HG03571 (cell line): Measurements from ENCODE around the gene C12orf60.
"Not testable (repeated sequence)": the region's sequence is repeated elsewhere in the genome, so short reads cannot be mapped to it uniquely, and the experiment has no call there.

Experiments used
- ATAC-seq: cut with Tn5 transposase; IDR thresholded peaks from one replicate; pipeline ENCODE4 v1.9.1; 2021; ENCODE audit not compliant: unreplicated experiment

C12orf60 gene, protein sequence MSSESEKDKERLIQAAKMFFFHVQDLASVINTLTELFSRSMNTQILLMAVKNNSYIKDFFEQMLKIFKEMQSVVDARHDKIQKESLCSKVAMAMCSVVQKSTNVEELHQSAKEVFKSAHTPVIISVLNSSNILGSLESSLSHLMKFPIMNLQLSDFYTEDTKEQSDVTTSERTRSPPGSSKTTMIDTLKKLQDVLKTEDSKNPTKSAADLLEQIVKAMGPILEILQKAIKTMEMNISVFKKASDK

DNA sequence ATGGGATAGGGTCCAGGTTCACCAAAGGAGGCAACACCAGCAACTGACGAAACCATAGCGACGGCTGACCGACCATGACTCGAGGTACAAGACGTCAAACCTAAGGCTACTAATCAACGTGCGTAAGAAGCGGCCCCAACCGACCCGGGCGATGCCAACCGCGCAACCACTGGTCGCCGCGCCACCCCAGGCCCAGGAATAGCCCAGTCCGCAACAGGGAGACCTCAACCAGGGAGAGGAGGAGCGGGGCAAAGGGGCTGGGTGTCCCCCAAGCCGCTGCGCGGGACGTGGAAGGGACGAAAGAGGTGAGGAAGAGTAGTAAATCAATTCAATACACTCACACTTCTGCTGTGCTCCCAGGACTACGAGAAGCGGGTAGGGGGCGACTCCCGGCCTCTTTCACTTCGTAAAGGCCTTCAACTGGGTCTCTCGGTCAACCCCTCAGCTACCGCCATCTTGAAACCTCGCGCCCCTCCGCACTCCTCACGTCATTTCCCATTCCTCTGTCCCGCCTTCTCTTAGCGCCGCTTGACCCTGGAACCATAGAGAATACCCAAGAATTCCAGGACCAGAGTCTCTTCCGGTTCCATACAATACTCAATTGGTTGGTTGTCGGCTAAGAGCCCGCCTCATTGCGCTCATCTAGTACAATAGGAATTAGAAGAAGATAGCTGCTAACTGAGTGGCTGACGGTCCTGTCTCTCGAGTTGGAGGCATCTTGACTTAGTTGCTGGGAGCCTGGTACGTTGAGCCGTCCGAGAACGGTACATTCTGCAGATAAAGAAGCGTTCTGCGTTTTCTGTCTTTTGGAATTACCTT, at the start of gene C12orf60, which contains the start of gene WBP11:
Gene C12orf60 (plus strand): TSS at position 660 of the 819 bp plus-strand sequence. CDS start 19,266 bp downstream, outside the sequence.
Gene WBP11 (minus strand): TSS at position 468 of the 819 bp plus-strand sequence. CDS start 2,095 bp downstream, outside the sequence.
- ATAC-seq = peak; percentile 100

DNA sequence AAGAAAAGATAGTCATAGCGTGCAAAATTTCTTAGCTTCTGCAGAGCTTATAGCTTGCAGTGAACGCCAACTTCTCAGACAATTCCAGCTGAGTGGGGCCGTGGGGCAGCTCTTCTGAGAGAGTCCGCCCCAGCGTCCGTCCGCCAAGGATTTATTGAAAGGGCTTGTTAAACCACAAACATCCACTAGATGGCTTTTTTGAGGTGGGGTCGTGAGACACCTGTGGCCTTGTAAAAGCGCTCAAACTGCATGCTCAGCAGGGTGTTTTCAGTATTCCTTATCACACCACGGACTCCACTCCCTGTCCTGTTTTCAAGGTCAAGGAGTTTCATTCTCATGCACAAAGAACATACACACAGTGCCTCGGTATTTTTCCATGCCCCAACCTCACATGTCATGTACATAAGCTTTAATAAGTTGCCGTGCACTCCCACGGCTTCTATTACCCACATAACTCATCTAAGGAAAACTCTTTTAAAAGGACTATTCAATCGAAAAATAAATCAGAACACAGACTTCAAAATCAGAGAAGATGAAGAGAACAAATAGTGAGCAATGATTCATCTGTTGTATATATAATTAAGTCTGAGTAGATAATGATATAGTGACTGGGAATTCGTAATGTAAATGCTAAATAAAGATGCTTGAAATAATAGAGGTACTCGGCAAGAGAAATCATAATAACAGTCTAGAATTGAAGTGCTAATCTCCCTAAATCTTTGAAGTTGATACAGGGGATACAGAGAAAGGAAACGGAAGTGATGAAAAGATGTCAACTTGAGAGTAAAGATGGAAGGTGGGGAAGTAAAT, 46.9 kb upstream of the C12orf60 start:
- no peak for ATAC-seq

DNA sequence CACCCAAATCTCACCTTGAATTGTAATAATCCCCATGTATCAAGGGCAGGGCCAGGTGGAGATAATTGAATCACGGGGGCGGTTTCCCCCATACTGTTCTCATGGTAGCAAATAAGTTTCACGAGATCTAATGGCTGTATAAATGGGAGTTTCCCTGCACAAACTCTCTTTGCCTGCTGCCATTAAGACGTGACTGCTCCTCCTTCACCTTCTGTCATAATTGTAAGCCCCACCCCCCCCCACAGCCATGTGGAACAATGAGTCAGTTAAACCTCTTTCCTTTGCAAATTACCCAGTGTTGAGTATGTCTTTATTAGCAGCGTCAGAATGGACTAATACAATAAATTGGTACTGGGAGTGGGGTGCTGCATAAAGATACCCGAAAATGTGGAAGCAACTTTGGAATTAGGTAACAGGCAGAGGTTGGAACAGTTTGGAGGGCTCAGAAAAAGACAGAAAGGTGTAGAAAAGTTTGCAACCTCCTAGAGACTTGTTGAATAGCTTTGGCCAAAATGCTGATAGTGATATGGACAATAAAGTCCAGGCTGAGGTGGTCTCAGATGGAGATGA, 43.7 kb upstream of the C12orf60 start:
- ATAC-seq = not testable (repeated sequence)

DNA sequence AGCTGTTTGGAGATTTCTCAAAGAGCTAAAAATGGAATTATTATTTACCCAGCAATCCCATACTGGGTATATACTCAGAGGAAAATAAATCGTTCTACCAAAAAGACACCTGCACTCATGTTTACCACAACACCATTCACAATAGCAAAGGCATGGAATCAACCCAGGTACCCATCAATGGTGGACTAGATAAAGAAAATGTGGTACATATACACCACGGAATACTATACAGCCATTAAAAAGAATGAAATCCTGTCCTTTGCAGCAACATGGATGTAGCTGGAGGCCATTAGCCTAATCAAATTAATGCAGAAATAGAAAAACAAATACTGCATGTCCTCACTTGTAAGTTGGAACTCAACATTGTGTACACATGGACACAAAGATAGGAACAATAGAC, 38.1 kb upstream of the C12orf60 start:
- ATAC-seq = no peak

DNA sequence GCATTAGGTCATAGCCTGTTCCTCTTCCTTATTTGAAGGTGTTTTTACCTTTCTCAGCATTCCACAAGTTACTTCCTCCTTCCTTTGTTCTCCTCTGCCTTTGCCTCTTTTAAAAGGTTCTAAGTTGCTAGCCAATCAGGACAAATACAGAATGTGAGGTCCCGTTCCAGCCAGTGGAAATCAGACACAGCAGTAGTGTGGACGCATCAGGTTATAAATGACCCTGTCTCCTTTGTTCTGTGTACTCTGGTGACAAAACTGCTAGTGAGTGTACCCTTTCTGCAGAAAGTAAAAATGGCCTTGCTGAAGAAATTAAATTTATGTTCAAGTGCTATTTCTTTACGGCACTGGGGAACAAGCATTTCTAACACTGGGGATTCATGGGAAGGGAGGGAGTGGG, 37.5 kb upstream of the C12orf60 start:
- not testable (repeated sequence) for ATAC-seq

DNA sequence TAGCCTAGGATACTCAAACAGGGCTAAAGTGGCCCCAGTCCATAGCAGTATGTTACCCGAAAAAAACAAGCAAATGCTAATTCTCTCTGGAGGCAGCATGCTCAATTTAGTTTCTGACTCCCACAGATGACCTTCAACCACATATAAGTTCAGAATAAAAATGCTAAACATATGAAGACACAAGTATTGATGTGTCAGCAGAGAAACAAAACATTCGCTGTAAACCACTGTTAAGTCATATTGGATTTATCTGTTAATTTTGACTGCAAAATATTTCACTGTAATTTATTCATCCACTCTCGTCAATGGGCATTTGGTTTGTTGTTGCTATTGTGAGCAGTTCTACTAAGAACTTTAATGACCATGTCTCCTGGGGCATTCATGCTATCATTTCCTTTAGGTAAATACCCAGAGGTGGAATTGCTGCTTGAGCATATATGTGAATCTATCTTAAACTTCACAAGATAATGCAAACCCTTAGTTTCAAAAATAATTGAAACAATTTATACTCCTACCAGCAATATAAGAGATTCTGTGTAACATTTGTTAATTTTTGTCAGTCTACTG, 36.7 kb upstream of the C12orf60 start:
- ATAC-seq = no peak

DNA sequence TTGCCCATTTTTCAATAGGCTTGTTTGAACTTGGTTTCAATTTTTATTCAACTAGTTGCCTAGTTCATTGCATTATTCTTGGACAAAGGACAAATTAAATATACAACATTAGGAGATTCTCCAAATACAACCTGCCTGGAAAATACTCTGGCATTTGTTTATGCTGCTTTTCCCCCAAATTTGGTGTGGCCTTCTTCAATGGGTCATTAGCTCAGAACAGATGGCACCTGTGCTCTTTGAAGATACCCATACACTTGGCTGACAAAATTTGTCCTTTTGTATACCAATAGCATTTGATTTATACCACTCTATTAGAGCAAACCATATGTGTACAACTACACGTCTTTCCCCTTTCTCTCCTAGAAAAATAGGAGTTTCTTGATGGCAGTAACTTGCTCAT, 35.9 kb upstream of the C12orf60 start:
- ATAC-seq = no peak

DNA sequence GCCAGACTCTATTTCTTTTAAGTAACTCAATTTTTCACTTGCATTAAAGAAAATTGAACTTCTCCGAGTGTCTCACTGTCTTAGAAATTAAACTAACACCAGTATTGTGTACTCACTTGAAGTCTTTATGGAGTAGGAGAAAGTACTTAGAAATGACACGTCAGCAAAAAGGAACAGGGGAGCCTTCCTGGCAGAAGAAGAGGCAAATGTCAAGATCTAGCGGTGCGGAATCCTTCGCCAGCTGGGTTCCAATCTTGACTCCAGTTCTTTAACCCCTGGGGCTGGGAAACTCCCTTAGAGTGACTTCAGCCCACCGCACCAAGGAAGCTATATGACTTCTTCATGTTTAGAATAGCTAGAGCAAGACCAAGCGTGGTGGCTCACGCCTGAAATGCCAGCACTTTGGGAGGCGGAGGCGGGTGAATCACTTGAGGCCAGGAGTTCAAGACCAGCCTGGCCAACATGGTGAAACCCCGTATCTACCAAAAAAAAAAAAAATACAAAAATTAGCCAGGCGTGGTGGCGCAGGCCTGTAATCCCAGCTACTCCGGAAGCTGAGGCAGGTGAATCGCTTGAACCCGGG, 34.6 kb upstream of the C12orf60 start:
- no peak for ATAC-seq

DNA sequence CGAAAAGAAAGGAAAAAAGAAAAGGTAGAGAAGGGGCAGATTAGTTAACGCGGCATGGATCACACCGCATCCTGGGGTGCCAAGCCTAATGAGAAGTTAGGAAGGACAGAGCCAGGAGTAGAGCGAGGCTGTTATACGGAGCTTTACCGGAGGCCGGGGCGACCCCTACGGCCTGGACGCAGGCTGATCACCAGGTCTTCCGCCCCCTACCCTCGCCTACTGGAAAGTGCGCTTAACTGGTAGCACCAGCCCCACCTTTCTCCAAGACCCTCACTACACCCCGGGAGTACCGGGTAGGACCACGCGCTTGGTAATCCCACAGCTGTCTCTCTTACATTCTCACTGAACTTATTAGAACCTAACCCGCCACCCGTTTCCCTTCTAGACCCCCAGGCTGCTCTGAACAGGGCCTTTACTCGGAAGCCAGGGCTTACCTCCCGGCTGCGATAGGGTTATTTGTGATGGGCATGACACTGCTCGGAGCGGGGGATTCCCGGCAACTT, 34.0 kb upstream of the C12orf60 start:
- ATAC-seq = no peak

DNA sequence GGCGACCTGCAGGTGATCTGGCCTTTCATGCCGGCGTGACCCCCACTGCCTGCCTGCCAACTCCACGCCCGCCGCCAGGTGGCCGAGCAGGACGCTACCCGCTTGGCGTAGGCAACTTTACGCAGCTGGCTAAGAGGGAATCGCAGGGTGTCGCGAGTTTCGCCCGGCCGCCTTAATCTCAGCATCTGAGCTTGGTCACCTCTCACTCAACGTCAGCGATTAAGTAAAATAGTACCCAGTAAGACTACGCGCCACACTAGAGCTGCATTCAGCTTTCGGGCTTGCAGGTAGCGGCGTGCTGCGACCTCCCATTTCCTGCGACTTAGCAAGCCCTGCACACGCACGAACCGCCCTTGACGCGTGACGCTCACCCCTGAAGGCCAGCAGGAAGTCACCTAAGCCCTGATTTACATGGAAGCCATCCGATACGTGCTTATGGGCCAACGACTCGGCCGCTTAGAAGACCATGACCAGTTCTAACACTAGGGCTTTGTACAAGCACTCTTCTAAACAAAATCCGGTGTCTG, 33.4 kb upstream of the C12orf60 start:
- ATAC-seq = peak; percentile 38

DNA sequence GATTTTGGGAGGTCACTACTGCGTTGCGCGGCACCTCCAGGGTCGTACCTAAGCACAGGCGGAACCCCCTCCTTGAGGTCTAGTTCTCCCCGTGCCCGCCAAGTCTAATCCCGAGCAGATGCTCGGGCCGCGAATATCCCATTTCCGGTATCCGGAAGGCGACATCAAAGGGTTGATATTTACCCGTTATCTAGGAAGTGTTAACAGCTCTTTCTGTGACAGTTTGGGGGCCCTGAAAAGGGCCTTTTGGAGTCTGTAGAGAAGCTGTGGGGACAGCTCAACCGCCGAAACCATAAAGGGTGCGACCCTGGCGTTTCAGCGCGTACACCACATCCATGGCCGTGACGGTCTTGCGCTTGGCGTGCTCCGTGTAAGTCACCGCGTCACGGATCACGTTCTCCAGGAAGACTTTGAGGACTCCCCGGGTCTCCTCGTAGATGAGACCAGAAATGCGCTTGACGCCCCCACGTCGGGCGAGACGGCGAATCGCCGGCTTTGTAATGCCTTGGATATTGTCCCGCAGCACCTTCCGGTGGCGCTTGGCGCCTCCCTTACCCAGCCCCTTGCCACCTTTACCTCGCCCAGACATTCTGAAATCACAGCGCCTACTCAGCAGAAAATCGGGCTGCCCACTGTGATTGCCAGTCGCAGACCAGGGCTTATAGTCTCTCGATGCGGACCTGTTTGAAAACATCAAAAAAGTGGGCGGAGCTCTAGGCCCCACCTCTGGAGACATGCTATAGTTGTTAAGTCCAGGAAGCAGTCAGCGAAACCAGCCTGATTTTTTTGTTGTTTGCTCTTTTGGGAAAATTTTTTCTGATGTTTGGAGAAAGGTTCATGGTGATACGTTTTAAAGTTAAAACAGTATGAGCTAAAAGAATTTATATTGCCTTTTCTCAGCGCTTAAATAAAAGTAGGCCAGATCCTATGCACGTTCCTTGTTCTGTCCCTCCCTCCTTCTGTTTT, 32.7 kb upstream of the C12orf60 start:
- ATAC-seq = peak; percentile 20

DNA sequence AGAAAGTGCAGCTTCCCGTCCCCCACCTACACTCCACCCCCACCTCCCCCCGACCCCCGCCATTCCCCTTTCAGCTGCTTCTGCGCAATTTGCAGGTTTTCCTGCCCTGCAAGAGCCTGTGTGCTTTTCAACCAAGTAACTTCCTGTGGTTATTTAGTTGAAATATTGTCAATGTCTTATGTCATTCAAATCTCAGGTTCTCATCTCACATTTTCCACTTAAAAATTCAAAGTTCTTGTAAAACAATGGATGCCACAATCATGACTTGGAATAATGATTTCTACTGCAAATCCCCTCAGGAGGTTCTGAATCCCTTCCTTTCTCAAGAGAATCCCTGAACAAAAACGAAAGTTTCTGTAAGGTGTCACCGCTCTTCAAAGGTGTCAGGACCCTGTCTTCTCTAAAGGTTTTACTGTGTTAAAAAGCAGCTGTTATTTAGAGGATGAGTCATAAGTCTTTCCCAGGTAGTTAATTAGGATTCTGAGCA, 31.8 kb upstream of the C12orf60 start:
- no peak for ATAC-seq

DNA sequence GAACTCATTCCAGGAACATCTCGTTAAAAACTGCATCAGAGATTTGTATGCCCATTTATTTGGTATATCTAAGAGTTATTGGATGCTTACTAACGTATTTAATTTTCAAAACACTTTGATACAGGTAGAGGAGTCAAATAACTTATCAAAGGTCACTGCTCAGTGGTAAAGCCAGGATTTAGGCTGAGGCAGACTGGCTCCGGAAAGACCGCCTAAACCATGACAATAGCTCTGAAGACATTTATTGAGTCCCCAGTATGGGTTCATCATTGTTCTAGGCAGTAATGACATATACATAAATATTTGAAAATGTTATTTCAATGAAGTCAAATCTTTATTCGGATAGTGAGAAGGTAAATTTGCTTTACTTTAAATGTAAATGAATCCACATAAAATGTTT, 30.5 kb upstream of the C12orf60 start:
- no peak for ATAC-seq

DNA sequence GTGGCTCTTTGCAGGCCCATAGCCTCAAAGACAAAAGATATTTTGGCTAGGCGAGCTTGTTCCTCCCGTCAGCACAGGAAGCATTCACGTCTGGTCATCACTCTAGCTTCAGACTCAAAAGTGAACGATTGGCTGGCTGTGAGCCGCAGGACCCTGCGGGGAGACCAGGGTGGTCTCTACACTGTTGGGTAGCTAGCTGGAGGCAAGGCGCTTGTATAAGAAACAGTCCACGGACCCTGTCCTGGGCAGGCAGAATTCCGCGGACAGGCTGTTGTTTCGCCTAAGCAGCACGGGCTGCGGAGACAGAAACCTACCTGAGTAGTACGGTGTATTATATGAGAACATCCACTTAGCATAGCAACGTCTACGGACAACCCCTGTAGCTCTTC, 29.8 kb upstream of the C12orf60 start:
- ATAC-seq = peak; percentile 18

DNA sequence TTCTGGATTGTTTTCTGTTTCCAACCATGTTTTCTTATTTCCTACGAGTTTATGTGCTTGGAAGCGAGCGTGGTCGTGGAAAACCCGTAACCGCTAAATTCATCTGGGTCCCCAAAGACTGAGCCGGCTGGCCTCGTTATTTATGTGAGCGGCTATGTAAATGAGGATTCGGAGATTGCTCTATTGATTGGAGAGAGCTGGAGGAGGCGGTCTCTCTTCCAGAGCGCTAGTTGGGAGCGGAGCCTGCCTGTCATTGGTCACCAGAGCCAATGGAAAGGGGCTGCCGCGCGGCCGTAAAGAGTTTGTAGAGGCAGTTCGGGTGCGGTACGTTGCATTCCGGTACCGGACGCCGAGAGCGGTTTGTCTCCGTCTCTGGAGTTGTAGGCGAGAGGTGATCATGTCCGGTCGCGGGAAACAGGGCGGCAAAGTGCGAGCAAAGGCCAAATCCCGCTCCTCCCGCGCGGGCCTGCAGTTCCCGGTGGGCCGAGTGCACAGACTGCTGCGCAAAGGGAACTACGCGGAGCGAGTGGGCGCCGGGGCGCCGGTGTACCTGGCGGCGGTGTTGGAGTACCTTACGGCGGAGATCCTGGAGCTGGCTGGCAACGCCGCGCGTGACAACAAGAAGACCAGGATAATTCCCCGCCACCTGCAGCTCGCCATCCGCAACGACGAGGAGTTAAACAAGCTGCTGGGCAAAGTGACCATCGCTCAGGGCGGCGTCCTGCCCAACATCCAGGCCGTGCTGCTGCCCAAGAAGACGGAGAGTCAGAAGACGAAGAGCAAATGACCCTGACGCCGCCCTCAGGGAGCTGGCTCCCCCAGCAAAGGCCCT, 29.2 kb upstream of the C12orf60 start:
- ATAC-seq = peak; percentile 61

DNA sequence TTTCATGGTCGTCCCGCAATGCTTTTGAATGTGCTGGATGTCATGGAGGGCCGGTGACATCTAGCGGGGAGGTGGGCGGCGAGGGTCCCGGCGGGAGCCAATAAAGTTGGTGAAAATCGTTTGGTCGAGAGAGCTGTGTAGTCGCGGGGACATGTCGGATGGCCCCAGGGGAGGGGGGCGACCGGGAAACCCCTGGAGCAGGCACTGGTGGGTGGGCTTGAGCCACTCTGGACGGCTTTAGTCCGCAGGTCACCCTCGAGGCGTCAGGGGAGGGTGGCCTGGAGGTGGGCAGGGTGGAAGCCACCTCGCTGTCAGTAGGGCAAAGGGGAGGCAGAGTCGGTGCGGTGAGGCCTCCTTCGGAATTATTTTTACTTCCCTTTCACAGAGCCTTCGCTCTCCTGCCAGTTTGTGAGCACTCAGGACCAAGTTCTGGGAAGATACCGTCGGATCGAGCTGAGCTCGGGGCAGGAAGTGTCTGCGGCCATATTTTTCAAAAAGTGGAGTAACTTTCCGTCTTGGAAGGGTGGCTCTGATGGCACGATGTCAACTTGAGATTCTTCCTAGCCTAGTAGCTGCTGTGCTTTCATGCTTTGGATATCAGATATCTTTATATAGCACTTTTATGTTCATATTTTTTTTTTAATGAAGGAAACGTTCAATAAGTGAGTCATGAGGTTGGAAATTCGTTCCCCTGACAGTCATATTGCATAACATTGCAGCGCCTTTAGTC, 28.4 kb upstream of the C12orf60 start:
- no peak for ATAC-seq

DNA sequence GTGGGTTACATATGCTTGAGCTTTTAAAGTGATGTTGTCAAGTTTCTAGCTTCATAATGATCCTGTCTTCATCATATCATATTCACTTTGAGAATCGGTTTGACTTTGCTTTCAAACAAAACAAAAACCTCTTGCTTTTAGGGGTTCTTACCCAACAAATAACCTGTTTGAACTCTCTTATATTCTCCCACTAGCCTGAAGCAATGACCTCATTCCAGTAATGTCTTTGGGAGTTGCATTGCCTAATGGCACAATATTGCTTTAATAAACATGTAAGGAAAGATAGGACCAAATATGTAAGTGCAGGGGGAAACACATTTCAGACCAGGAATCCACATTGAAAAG, 27.9 kb upstream of the C12orf60 start:
- ATAC-seq = no peak
